Left ventricle myocardium superior (tissue), 1 donor: ENCODE results near the gene EXOC3L4. TPM values are rescaled to one million over a fixed set of nuclear protein-coding genes. Genes with fewer than 3 reads are reported as not detected.
A peak's percentile ranks its signal among the peaks of the same experiment; 100 is the strongest.
"Not testable (repeated sequence)": the region's sequence is repeated elsewhere in the genome, so short reads cannot be mapped to it uniquely, and the experiment has no call there.

ENCODE experiments used
- ATAC-seq: fragments of 200-7000 bp; cut with Tn5 transposase; one replicate; pipeline ENCODE4 v1.9.1; 2020; ENCODE audit warnings: mild to moderate bottlenecking, moderate library complexity
- DNase-seq: peaks from one replicate; pipeline ENCODE4 v3.0.0-alpha.2; 2020
- intact Hi-C: fragments of 100-400 bp; cut with micrococcal nuclease; formaldehyde crosslinking; loops from one replicate; pipeline ENCODE4 v1.11.0; 2022
- total RNA-seq: library from RNA; stranded (reverse); fragmentation: NEBNext Ultra II Directional; extraction: Animal tissue kit (Norgen Biotek cat#: 25700); gene quantifications from one replicate; pipeline ENCODE4 v1.2.1, GENCODE V29; 2021
- donor health status: DM: no; HTN: yes; CAD: no; lungs with severe emphysema.

Gene EXOC3L4
- total RNA-seq, 1 donor from 2014 or later = 0.42 TPM

GRCh38 chr14:103138301-103139131, 44.0 kb downstream of the EXOC3L4 start:
- intact Hi-C loops = no loop called here
- ATAC-seq (peak; percentile 46), DNase-seq (peak; percentile 65)

DNA sequence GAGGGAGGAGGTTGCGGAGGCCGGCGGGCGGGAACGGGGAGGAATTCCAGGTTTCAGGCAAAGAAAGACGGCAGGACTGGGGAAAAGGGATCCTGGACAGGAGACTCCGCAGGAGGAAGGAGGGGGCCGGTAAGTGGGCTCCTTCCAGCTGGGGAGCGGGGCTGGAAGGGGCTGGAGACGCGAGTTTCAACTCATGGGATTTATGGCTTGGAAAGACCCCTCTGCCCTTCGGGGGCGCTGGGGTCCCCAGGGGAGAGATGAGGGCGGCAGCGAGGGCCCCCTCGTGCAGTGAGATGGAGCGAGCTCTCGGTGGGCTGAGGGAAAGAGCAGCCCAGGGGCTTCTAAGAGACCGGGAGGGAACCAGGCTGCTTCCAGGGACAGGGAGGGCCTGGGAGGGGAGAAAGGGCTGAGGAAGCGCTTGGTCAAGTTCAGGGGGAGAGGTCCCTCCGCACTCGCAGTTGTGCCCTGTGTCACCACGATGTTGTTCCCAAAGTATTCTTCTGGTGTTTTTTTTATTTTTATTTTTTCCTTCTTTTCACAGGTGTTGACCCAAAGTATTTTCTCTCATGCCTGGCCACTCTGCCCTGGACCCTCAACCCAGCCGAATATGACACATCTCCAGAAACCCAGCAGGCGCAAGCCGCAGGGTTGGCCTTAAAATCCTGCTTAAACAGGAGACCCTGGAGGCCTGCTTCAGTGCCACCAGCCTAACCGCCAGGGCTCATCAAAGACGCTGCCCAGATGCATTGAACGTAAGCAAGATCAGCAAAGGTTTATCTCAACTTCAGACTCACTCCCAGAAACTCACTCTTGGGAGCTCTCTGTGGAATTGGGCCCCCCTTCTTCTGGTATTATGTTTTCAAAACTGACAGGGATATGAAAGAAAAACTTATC, 44.9 kb downstream of the EXOC3L4 start:
- intact Hi-C loops = no loop called here
- ATAC-seq = no peak
- DNase-seq = no peak

- no peak for ATAC-seq
- intact Hi-C loops = no loop called here
- DNase-seq = no peak
Measured at GRCh38 chr14:103140316-103141109, 46.0 kb downstream of the EXOC3L4 start.

DNA sequence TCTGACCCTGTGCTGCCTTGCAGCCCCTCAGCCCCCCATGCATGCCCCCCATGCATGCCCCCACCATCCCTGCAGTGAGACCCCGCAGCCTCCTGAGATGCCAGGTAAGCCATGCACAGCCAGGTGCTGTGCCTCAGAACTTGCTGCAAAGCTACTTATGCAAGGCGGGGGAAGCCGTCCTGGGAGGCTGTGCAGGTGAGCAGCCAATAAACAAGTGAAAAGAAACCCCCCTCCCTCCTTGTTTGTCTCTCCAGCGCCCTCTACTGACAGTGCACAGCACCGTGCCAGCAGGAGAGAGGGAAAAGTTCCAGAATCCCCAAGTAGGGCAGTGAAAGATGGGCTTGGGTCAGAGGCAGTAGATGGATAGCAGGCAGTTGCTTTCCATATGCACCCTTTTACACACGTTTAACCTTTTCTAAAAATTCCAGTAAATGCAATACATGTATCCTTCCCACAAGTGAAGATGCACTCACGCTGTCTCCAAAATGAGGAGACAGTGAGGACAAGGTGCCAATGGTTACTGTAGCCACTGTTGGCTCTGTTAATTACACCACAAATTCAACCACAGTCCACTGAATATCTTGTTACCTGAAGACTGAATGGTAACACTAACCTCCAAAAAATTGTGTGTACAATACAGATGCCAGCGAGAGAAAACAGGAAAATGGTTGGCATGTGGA, 46.7 kb downstream of the EXOC3L4 start:
- ATAC-seq = no peak
- no peak for DNase-seq
- intact Hi-C loops = no loop called here

GRCh38 chr14:103142026-103142425, 47.5 kb downstream of the EXOC3L4 start:
- ATAC-seq (no peak), DNase-seq (no peak)
- intact Hi-C loops = no loop called here

- no peak for ATAC-seq
- DNase-seq = no peak
- intact Hi-C loops = no loop called here
Measured at GRCh38 chr14:103142721-103143302, 48.3 kb downstream of the EXOC3L4 start.

DNA sequence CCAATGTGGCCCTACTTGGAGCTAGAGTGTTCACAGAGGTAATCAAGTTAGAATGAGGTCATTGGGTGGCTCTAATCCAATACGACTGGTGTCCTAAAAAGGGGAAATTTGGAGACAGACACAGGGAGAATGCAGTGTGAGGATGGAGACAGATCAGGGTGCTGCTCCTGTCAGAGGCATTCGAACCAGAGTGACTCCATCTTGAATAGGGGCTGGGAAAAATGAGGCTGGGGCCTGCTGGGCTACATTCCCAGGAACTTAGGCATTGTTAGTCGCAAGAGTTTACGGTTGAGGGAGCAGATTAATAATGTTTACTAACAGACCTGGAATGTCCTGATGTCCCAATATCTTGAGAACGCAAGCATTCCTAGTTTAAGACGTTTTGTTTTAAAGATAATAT, 49.0 kb downstream of the EXOC3L4 start:
- no peak for ATAC-seq
- intact Hi-C loops = no loop called here
- no peak for DNase-seq

DNA sequence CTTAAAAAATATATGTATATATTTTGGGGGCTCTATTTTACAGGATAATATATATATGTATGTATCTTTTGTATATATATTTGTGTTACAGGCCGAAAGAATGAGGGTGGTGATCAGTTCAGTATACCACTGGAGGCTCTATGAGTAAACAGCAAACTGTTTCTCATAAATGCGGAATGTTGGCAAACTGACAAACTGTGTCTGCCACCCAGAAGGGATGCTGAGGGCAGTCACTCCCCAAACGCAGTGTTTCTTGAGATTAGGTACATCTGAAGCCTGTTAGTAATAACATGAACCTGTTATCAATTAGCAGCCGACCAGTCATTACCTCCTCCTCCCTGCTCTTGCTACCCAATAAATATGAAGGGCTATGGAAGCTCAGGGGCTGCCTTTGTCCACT, 49.6 kb downstream of the EXOC3L4 start:
- no peak for DNase-seq
- intact Hi-C loops = no loop called here
- ATAC-seq = no peak

GRCh38 chr14:103146141-103146709, 51.7 kb downstream of the EXOC3L4 start:
- DNase-seq = no peak
- intact Hi-C loops = no loop called here
- ATAC-seq = no peak

- ATAC-seq (no peak), DNase-seq (no peak)
- intact Hi-C loops = no loop called here
Measured at GRCh38 chr14:103149351-103150237, 55.1 kb downstream of the EXOC3L4 start.

GRCh38 chr14:103151270-103151945, 56.9 kb downstream of the EXOC3L4 start:
- DNase-seq (no peak), ATAC-seq (no peak)
- intact Hi-C loops = no loop called here

DNA sequence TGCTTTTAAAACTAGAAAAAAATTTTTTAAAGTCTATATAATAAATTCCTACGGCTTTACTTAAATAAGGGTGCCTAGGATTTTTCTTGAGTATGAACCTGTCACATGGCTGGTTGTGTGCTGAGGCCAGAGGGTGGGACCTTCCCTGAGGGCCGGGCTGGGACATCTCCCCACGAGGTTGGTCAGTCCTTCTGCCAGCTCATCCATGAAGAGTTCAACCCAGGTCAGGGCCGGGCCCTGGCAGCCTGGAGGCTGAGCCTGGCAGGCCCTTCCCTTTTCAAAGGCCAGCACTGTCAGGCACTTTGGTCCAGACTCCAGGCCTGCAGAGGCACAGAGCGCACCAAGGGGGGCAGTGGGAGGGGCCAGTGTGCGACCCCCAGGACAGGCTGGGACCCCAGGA, 60.5 kb downstream of the EXOC3L4 start:
- ATAC-seq (peak; percentile 100), DNase-seq (peak; percentile 89)
- intact Hi-C loops = no loop called here

- DNase-seq, ATAC-seq: not testable (repeated sequence)
Measured at GRCh38 chr14:103155416-103155815, 60.9 kb downstream of the EXOC3L4 start.

GRCh38 chr14:103155826-103156394, 61.4 kb downstream of the EXOC3L4 start:
- intact Hi-C loops = no loop called here
- DNase-seq = no peak
- no peak for ATAC-seq

More at GRCh38 chr14:103155416-103155815, 60.9 kb downstream of the EXOC3L4 start:
- intact Hi-C loops = not testable (repeated sequence)

DNA sequence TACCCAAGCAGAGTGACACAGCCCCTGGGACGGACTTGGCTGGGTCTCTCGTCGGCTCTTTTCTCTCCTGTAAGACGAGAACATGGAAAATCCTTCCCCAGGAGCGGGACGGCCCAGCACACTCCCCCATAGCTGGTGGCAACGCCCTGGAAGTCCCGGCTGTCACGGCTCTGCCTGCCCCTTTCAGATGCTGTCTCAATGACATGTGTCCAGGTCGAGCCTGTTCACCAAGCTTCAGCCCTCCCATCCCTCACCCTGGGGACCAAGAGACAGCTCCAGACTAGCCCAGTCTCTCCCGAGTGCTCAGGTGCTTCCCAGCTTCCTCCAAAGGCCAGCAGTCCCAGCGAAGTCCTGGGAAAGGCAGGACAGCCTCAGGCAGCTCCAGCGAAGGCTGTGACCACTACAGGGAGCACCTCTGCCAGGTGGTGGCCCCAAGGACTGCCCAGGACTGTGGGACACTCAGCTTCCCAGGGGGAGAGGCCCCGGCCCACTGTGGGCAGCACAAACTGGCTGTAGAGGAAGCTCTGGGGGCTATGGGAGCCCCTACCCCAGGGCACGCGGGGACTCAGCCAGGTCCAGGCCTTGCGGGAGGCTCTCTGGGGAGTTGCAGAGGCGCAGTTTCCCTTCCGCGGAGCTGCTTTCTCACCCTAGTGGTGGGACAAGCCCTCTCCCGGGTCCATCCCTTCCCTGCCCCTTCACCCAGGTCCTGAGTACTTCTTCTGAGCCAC, 62.3 kb downstream of the EXOC3L4 start:
- ATAC-seq (no peak), DNase-seq (no peak)
- intact Hi-C loops = no loop called here

DNA sequence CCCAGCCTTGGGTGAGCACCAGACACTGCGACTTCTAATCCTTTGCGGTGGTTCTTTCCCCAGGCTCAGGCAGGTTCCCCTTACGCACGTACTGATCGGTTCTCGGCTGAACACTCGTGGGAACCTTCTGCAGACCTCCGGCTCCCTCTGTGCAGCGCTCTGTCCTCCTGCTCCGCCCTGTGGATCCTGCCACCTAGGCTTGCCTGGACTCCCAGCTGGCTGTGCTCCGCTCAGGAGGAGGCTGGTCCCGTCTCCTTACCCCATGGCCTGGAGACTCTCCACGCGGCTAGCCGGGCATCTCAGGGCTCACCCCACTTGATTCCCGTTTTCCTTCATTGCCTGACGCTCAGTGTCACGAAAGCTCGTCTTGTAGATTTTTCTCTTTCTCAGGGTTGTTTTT, 63.4 kb downstream of the EXOC3L4 start:
- DNase-seq (no peak), ATAC-seq (no peak)
- intact Hi-C loops = no loop called here
